Caco-2 (cell line): ENCODE data around the gene NDP. TPM values are rescaled to one million over a fixed set of nuclear protein-coding genes. Genes with fewer than 3 reads are reported as not detected.
A peak's percentile ranks its signal among the peaks of the same experiment; 100 is the strongest.

Source experiments
- BruUV-seq: library from RNA; stranded (reverse); fragments of 400-500 nt; replicated peaks from 2 replicates; lab custom pipeline; 2021; lab: Mats Ljungman, UMichigan
- CTCF ChIA-PET: fragments of 300-600 bp; sonication (Branson Sonifier 250); formaldehyde crosslinking; loops from one replicate; lab custom pipeline; 2022; ENCODE audit warnings: antibody characterized with exemption; lab: Charles Lee
- POLR2A ChIA-PET: fragments of 300-600 bp; sonication (Branson Sonifier 250); formaldehyde crosslinking; loops from one replicate; lab custom pipeline; 2022; ENCODE audit warnings: antibody characterized with exemption; lab: Charles Lee
- DNase-seq, 2 experiments: peaks; one replicate each; pipeline versions ENCODE4 v3.0.0 to v3.0.0-alpha.2; 2020 to 2022
- H3K27me3 ChIP-seq: replicated peaks from 2 replicates; pipeline ENCODE4 v1.6.0; 2011; ENCODE audit warnings: low read length; ENCODE audit not compliant: control insufficient read depth, insufficient read depth
- H3K36me3 ChIP-seq: 2 replicates; pipeline ENCODE4 v1.5.1; 2011; ENCODE audit warnings: low read length; ENCODE audit not compliant: control insufficient read depth, insufficient read depth
- H3K4me1 ChIP-seq: fragments of 250-450 bp; sonication (Bioruptor Pico); 2 replicates; pipeline ENCODE4 v1.5.1; 2020; ENCODE audit warnings: mild to moderate bottlenecking
- H3K4me3 ChIP-seq: 2 replicates; pipeline ENCODE4 v1.5.1; 2011; ENCODE audit warnings: low read depth, mild to moderate bottlenecking, control low read depth, low read length
- H3K9me3 ChIP-seq: fragments of 250-450 bp; sonication (Bioruptor Pico); 2 replicates; pipeline ENCODE4 v1.5.1; 2020; ENCODE audit warnings: mild to moderate bottlenecking, moderate library complexity
- H3K27ac Mint-ChIP-seq: one replicate; pipeline ENCODE4 v1.8.0; 2022; ENCODE audit warnings: mixed read lengths; ENCODE audit not compliant: unreplicated experiment
- H3K27me3 Mint-ChIP-seq: one replicate; pipeline ENCODE4 v1.8.0; 2022; ENCODE audit warnings: mixed read lengths; ENCODE audit not compliant: insufficient read depth, unreplicated experiment
- H3K36me3 Mint-ChIP-seq: one replicate; pipeline ENCODE4 v1.8.0; 2022; ENCODE audit warnings: mild to moderate bottlenecking, mixed read lengths; ENCODE audit not compliant: insufficient read depth, unreplicated experiment
- H3K4me1 Mint-ChIP-seq: one replicate; pipeline ENCODE4 v1.8.0; 2022; ENCODE audit warnings: low read depth, mixed read lengths; ENCODE audit not compliant: unreplicated experiment
- H3K4me3 Mint-ChIP-seq: one replicate; pipeline ENCODE4 v1.8.0; 2022; ENCODE audit warnings: mild to moderate bottlenecking, moderate library complexity, mixed read lengths; ENCODE audit not compliant: unreplicated experiment
- H3K9me3 Mint-ChIP-seq: one replicate; pipeline ENCODE4 v1.8.0; 2022; ENCODE audit warnings: mixed read lengths; ENCODE audit not compliant: unreplicated experiment
- CTCF ChIP-seq, 2 experiments: fragments of 200-600 bp in 1 of 2; IDR thresholded peaks; 1 replicate in 1 of 2; 2 replicates in 1 of 2; pipeline versions ENCODE4 v1.5.1 to v1.8.0; 2011 to 2022; ENCODE audit warnings: antibody characterized with exemption in 1 of 2, control low read depth in 1 of 2, inconsistent platforms in 1 of 2, low read depth in 1 of 2, low read length in 1 of 2, mild to moderate bottlenecking in 1 of 2, moderate library complexity in 1 of 2; ENCODE audit not compliant: insufficient read depth in 1 of 2, severe bottlenecking in 1 of 2, unreplicated experiment in 1 of 2
- intact Hi-C: fragments of 100-400 bp; cut with micrococcal nuclease; formaldehyde crosslinking; loops from one replicate; pipeline ENCODE4 v1.10.0; 2022; ENCODE audit not compliant: unreplicated experiment
- total RNA-seq: library from RNA; stranded (reverse); gene quantifications from 2 replicates; pipeline ENCODE4 v1.2.3, GENCODE V29; 2022

NDP gene
- total RNA-seq, 1 experiment from 2014 or later, result 0.48 TPM

GRCh38 chrX:43975796-43976195 is 2.6 kb upstream of the NDP start:
- Mint-ChIP-seq H3K36me3 (peaks cover 12% of the 10 kb centered on the region), H3K27ac (no peak overlapping the region), H3K9me3 (no peaks in the 10 kb centered on the region), H3K4me3 (no peak overlapping the region), H3K27me3 (no peaks in the 10 kb centered on the region), H3K4me1 (no peaks in the 10 kb centered on the region)
- ChIA-PET CTCF (interaction anchor here (1.2 kb wide), 1 partner anchor 17 kb away, joined by 5 read pairs; no protein-coding TSS in a partner anchor), POLR2A (no interaction called here)
- intact Hi-C loops, result no loop called here
- no TSS peak for BruUV-seq
- Histone ChIP-seq H3K4me1 (no peaks in the 10 kb centered on the region), H3K9me3 (no peaks in the 10 kb centered on the region), H3K27me3 (no peaks in the 10 kb centered on the region), H3K4me3 (no peak overlapping the region), H3K36me3 (no peaks in the 10 kb centered on the region)
- TF ChIP-seq CTCF (IDR thresholded peaks at IDR 0.05; ENCODE audit: insufficient read depth in 1 of 2, low read depth in 1 of 2, low read length in 1 of 2, severe bottlenecking in 1 of 2, unreplicated experiment in 1 of 2), result no peak
- no peak for DNase-seq

DNA sequence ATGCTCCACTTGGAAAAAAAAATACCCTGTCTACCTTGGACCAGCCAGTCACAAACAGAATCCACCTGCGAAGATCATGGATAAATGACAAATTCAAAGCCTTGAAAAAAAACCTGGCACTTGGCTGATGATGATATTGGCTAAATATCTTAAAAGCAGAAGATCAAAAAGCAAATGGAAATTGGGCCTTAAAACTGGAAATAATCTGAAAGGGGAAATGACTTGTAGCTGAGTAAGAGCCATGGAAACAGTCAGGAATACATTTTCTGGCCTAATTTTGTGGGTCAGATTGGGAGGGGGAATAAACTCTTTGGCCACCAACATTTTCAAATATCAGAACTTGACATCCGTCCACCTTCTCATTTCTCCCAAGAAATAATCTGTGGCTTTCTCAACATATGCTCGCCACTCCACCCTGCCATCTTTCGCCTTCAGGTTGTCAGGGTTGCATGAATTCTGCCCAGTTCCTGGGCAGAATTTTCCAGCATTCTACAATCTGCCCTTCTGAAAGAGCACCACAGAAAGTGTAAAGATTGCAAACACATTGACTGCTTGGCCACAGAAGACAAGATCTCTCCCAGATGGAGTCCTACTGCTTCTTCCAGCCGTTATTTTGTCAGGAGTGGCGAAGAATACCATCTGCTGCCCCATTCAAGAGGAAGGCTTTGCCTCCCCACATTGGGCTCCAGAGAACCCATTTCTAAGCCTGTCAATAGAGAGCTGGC is 1.7 kb upstream of the NDP start:
- BruUV-seq, result no TSS peak
- no peaks in the 10 kb centered on the region for H3K9me3 ChIP-seq
- intact Hi-C loops, result loop anchor here (5.0 kb wide), 1 partner anchor 42 kb away; no protein-coding TSS in a partner anchor

GRCh38 chrX:43974100-43974475 is 898 bp upstream of the NDP start:
- Histone ChIP-seq H3K4me1 (no peaks in the 10 kb centered on the region), H3K27me3 (no peaks in the 10 kb centered on the region), H3K9me3 (no peaks in the 10 kb centered on the region), H3K4me3 (no peak overlapping the region), H3K36me3 (no peaks in the 10 kb centered on the region)
- POLR2A ChIA-PET, result no interaction called here
- no peaks in the 10 kb centered on the region for H3K27me3 Mint-ChIP-seq
- peaks cover 12% of the 10 kb centered on the region for H3K36me3 Mint-ChIP-seq
- no peaks in the 10 kb centered on the region for H3K9me3 Mint-ChIP-seq
- no TSS peak for BruUV-seq
- DNase-seq, result no peak
- peaks cover 7% of the 10 kb centered on the region for H3K4me1 Mint-ChIP-seq
- no peak overlapping the region for H3K27ac Mint-ChIP-seq
- TF ChIP-seq CTCF (IDR thresholded peaks at IDR 0.05; ENCODE audit: insufficient read depth in 1 of 2, low read depth in 1 of 2, low read length in 1 of 2, severe bottlenecking in 1 of 2, unreplicated experiment in 1 of 2), result no peak
- intact Hi-C loops, result loop anchor here (5.0 kb wide), 1 partner anchor 43 kb away; no protein-coding TSS in a partner anchor
- H3K4me3 Mint-ChIP-seq, result peak overlapping the region; percentile 70
- CTCF ChIA-PET, result no interaction called here

More for the DNA sequence above, 1.7 kb upstream of the NDP start:
- ChIA-PET POLR2A (no interaction called here), CTCF (no interaction called here)
- TF ChIP-seq CTCF (IDR thresholded peaks at IDR 0.05; ENCODE audit: insufficient read depth in 1 of 2, low read depth in 1 of 2, low read length in 1 of 2, severe bottlenecking in 1 of 2, unreplicated experiment in 1 of 2), result no peak
- no peak overlapping the region for H3K4me3 ChIP-seq
- H3K27me3 ChIP-seq, result no peaks in the 10 kb centered on the region
- H3K27me3 Mint-ChIP-seq, result no peaks in the 10 kb centered on the region
- no peak for DNase-seq
- peaks cover 2% of the 10 kb centered on the region for H3K4me1 Mint-ChIP-seq
- no peaks in the 10 kb centered on the region for H3K4me1 ChIP-seq
- H3K36me3 ChIP-seq, result no peaks in the 10 kb centered on the region
- no peak overlapping the region for H3K27ac Mint-ChIP-seq
- H3K36me3 Mint-ChIP-seq, result peaks cover 12% of the 10 kb centered on the region
- H3K9me3 Mint-ChIP-seq, result no peaks in the 10 kb centered on the region
- no peak overlapping the region for H3K4me3 Mint-ChIP-seq
